K562 (cell line): ENCODE results near the gene ZFAND3. TPM values are rescaled to one million over a fixed set of nuclear protein-coding genes. Genes with fewer than 3 reads are reported as not detected.

Source experiments
- CEBPB ChIP-seq: fragments of 450-650 bp; IDR thresholded peaks from 2 replicates; pipeline ENCODE4 v1.6.1; 2016; ENCODE audit warnings: missing genetic modification characterization, missing compliant biosample characterization
- E2F4 ChIP-seq: sonication (generic); formaldehyde crosslinking; IDR thresholded peaks from 2 replicates; pipeline ENCODE4 v1.8.0; 2022; ENCODE audit warnings: mild to moderate bottlenecking, low read depth, missing genetic modification reagents
- HDAC2 ChIP-seq: fragments of 450-650 bp; IDR thresholded peaks from 2 replicates; pipeline ENCODE4 v1.6.1; 2016; ENCODE audit warnings: mild to moderate bottlenecking
- MTA2 ChIP-seq: fragments of 450-650 bp; IDR thresholded peaks from 2 replicates; pipeline ENCODE4 v1.6.1; 2016; ENCODE audit warnings: low read depth
- MYNN ChIP-seq, 2 experiments: sonication (generic); formaldehyde crosslinking in 1 of 2; IDR thresholded peaks; 2 replicates each; pipeline versions ENCODE4 v1.5.0 to v1.6.1; 2016 to 2020; ENCODE audit warnings: antibody characterized with exemption in 1 of 2, missing genetic modification reagents in 1 of 2
- NR0B1 ChIP-seq: fragments of 450-650 bp; IDR thresholded peaks from one replicate; pipeline ENCODE4 v1.6.1; 2018; ENCODE audit warnings: mild to moderate bottlenecking, moderate library complexity; ENCODE audit not compliant: partially characterized antibody
- REST ChIP-seq, 2 experiments: fragments of 450-650 bp; formaldehyde crosslinking in 1 of 2; IDR thresholded peaks; 2 replicates each; pipeline versions ENCODE4 v1.4.0 to v1.6.1; 2014 to 2020; ENCODE audit warnings: mild to moderate bottlenecking in 2 of 2, borderline replicate concordance in 1 of 2, low read depth in 1 of 2
- RFX1 ChIP-seq: fragments of 450-650 bp; IDR thresholded peaks from 2 replicates; pipeline ENCODE4 v1.6.1; 2016; ENCODE audit warnings: mild to moderate bottlenecking, moderate library complexity
- SRF ChIP-seq, 2 experiments: fragments of 250-450, 450-650 bp in 1 of 2; sonication (Bioruptor Pico) in 1 of 2; sonication (generic) in 1 of 2; formaldehyde crosslinking; IDR thresholded peaks; 2 replicates each; pipeline versions ENCODE4 v1.5.0 to v1.5.1; 2020 to 2022; ENCODE audit warnings: mild to moderate bottlenecking in 1 of 2, missing genetic modification reagents in 1 of 2
- TEAD4 ChIP-seq, 2 experiments: sonication (generic) in 1 of 2; formaldehyde crosslinking in 1 of 2; IDR thresholded peaks; 2 replicates each; pipeline versions ENCODE4 v1.6.1 to v1.8.0; 2012 to 2022; ENCODE audit warnings: borderline replicate concordance in 1 of 2, inconsistent platforms in 1 of 2, low read length in 1 of 2, mild to moderate bottlenecking in 1 of 2, missing genetic modification reagents in 1 of 2
- ZNF212 ChIP-seq: fragments of 450-650 bp; formaldehyde crosslinking; IDR thresholded peaks from 2 replicates; pipeline ENCODE4 v1.4.0; 2020; ENCODE audit warnings: mild to moderate bottlenecking
- polyA plus RNA-seq, 8 experiments: library from polyadenylated mRNA; depleted of rRNA in 4 of 8; stranded (reverse) in 5 of 8; unstranded in 3 of 8; fragments of >200 nt; fragmentation: Nextera tagmentation in 2 of 8; fragmentation: Illumina TruSeq in 1 of 8; extraction: Ambion mirVana in 2 of 8; extraction: Trizol in 1 of 8; gene quantifications; 2 replicates each; pipeline versions ENCODE4 v1.2.1 to v1.2.3, GENCODE V29; 2011 to 2014; ENCODE audit warnings: inconsistent platforms in 1 of 8, missing spikeins in 1 of 8
- total RNA-seq, 7 experiments: library from RNA; depleted of rRNA in 6 of 7; stranded (reverse); fragments of >200 nt in 6 of 7; fragmentation: Illumina TruSeq in 2 of 7; extraction: Trizol in 2 of 7; gene quantifications; 2 replicates each; pipeline versions ENCODE4 v1.2.1 to v1.2.3, GENCODE V29; 2011 to 2021; ENCODE audit warnings: low replicate concordance in 1 of 7
- TF ChIP-seq, protein P1 (sequence below): sonication (generic); formaldehyde crosslinking; IDR thresholded peaks from 2 replicates; pipeline ENCODE4 v1.8.1; 2023; ENCODE audit warnings: mild to moderate bottlenecking, missing genetic modification reagents

The ZFAND3 gene
- total and polyA plus RNA-seq, 9 of the 15 experiments (the other 6 are each of a cell fraction or from before 2014, with no cell fraction given) = 0.81 to 26.6 (median 11.8) TPM

DNA sequence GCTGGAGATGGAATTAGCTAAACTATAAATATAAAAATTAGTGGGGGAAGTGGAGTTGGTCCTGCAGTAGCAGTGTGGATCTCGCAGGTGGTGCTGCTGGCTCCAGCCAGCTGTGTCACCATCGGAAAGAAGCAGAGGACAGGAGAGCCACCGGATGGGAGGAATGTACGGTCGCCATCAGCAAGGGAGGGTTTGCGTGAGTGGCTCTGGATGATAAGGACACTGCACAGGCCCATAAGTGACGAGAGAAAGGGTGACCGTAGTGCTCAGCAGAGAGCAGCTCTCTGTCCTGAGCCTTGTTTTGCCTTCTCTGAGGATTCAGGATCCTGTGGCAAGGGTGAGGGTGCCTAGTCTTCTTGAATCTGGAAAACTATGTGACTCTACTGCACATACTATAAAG, 378.7 kb downstream of the ZFAND3 start (continued):
- TF ChIP-seq ZNF212 (CRISPR knock-in tag) = no peak
- TF ChIP-seq MYNN (IDR thresholded peaks at IDR 0.05) = no peak
- TF ChIP-seq MYNN (CRISPR knock-in tag; IDR thresholded peaks at IDR 0.05) = no peak
- TF ChIP-seq E2F4 (CRISPR knock-in tag) = no peak
- TF ChIP-seq REST (IDR thresholded peaks at IDR 0.05; ENCODE audit: borderline replicate concordance) = 0 out of 2 replicates have a peak, but pooled peaks have one; percentile 11
- TF ChIP-seq REST (CRISPR knock-in tag; IDR thresholded peaks at IDR 0.05; ENCODE audit: low read depth) = no peak
- 0 out of 2 replicates have a peak, but pooled peaks have one; percentile 11 for TF ChIP-seq MTA2
- TF ChIP-seq, protein P1, sequence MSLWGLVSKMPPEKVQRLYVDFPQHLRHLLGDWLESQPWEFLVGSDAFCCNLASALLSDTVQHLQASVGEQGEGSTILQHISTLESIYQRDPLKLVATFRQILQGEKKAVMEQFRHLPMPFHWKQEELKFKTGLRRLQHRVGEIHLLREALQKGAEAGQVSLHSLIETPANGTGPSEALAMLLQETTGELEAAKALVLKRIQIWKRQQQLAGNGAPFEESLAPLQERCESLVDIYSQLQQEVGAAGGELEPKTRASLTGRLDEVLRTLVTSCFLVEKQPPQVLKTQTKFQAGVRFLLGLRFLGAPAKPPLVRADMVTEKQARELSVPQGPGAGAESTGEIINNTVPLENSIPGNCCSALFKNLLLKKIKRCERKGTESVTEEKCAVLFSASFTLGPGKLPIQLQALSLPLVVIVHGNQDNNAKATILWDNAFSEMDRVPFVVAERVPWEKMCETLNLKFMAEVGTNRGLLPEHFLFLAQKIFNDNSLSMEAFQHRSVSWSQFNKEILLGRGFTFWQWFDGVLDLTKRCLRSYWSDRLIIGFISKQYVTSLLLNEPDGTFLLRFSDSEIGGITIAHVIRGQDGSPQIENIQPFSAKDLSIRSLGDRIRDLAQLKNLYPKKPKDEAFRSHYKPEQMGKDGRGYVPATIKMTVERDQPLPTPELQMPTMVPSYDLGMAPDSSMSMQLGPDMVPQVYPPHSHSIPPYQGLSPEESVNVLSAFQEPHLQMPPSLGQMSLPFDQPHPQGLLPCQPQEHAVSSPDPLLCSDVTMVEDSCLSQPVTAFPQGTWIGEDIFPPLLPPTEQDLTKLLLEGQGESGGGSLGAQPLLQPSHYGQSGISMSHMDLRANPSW (CRISPR knock-in tag) = no peak
- TF ChIP-seq RFX1 = no peak
- no peak for TF ChIP-seq NR0B1
- TF ChIP-seq CEBPB (tag) = no peak
- peak; percentile 73 for TF ChIP-seq TEAD4 (IDR thresholded peaks at IDR 0.05; ENCODE audit: low read length)
- no peak for TF ChIP-seq TEAD4 (CRISPR knock-in tag; IDR thresholded peaks at IDR 0.05; ENCODE audit: borderline replicate concordance)
- no peak for TF ChIP-seq HDAC2
- no peak for TF ChIP-seq SRF (CRISPR knock-in tag; IDR thresholded peaks at IDR 0.05)
